Loucy (cell line): ENCODE measurements around the gene ZC3H18.

Source experiments
- H2AFZ ChIP-seq: fragments of 200-600 bp; sonication (generic); 2 replicates; pipeline ENCODE4 v1.6.0; 2016; ENCODE audit warnings: antibody characterized with exemption, mild to moderate bottlenecking, low read length, moderate library complexity
- H3F3A ChIP-seq: fragments of 200-600 bp; 2 replicates; pipeline ENCODE4 v1.6.0; 2016; ENCODE audit warnings: antibody characterized with exemption, low read depth, mild to moderate bottlenecking
- H3K27me3 ChIP-seq: fragments of 200-600 bp; sonication (generic); 2 replicates; pipeline ENCODE4 v1.6.1; 2014; ENCODE audit warnings: low read length, mild to moderate bottlenecking; ENCODE audit not compliant: insufficient read depth, poor library complexity, severe bottlenecking
- H3K36me3 ChIP-seq: fragments of 200-600 bp; sonication (generic); 2 replicates; pipeline ENCODE4 v1.6.1; 2016; ENCODE audit warnings: low read length; ENCODE audit not compliant: insufficient read depth
- H3K4me1 ChIP-seq: fragments of 200-600 bp; sonication (generic); 2 replicates; pipeline ENCODE4 v1.5.1; 2014; ENCODE audit warnings: low read length, mild to moderate bottlenecking; ENCODE audit not compliant: insufficient read depth, poor library complexity, severe bottlenecking
- H3K4me2 ChIP-seq: fragments of 200-600 bp; sonication (generic); 2 replicates; pipeline ENCODE4 v1.6.0; 2014; ENCODE audit warnings: antibody characterized with exemption, low read length, low read depth, mild to moderate bottlenecking; ENCODE audit not compliant: poor library complexity, severe bottlenecking
- H3K4me3 ChIP-seq: fragments of 200-600 bp; sonication (generic); 2 replicates; pipeline ENCODE4 v1.5.1; 2014; ENCODE audit warnings: low read length, mild to moderate bottlenecking, mixed read lengths; ENCODE audit not compliant: poor library complexity, severe bottlenecking
- H3K79me2 ChIP-seq: fragments of 200-600 bp; sonication (generic); 2 replicates; pipeline ENCODE4 v1.6.1; 2014; ENCODE audit warnings: low read length; ENCODE audit not compliant: insufficient read depth
- H3K9ac ChIP-seq: fragments of 200-600 bp; sonication (generic); 2 replicates; pipeline ENCODE4 v1.6.0; 2014; ENCODE audit warnings: mild to moderate bottlenecking, low read depth, low read length, moderate library complexity; ENCODE audit not compliant: poor library complexity, severe bottlenecking
- H3K9me2 ChIP-seq: fragments of 200-600 bp; sonication (generic); replicated peaks from 2 replicates; pipeline ENCODE4 v1.6.1; 2016; ENCODE audit warnings: low read depth, low read length, mixed read lengths
- H3K9me3 ChIP-seq: fragments of 200-600 bp; sonication (generic); 2 replicates; pipeline ENCODE4 v1.6.1; 2014; ENCODE audit warnings: mild to moderate bottlenecking, antibody characterized with exemption, low read length, low read depth; ENCODE audit not compliant: insufficient read depth
- H4K20me1 ChIP-seq: fragments of 200-600 bp; sonication (generic); 2 replicates; pipeline ENCODE4 v1.6.0; 2014; ENCODE audit warnings: antibody characterized with exemption, low read length, mild to moderate bottlenecking; ENCODE audit not compliant: insufficient read depth, poor library complexity, severe bottlenecking
- CTCF ChIP-seq: fragments of 200-600 bp; sonication (generic); conservative IDR thresholded peaks from 2 replicates; pipeline ENCODE4 v1.5.1; 2014; ENCODE audit warnings: mild to moderate bottlenecking, antibody characterized with exemption, low read length
- EZH2phosphoT487 ChIP-seq: fragments of 200-600 bp; IDR thresholded peaks from 2 replicates; pipeline ENCODE4 v1.6.1; 2018; ENCODE audit warnings: antibody characterized with exemption, mild to moderate bottlenecking, moderate library complexity, borderline replicate concordance

The ZC3H18 gene

GRCh38 chr16:88632587-88632930, 62.4 kb downstream of the ZC3H18 start:
- Histone ChIP-seq H3K4me3 (no peak overlapping the region), H3K36me3 (peaks cover 9% of the 10 kb centered on the region; the same call in 1 of the 2 replicates), H2AFZ (no peak overlapping the region), H3K27me3 (no peaks in the 10 kb centered on the region), H3K9me3 (no peaks in the 10 kb centered on the region), H3K9me2 (no peaks in the 10 kb centered on the region), H3K4me1 (no peaks in the 10 kb centered on the region), H3F3A (no peaks in the 10 kb centered on the region), H3K9ac (no peak overlapping the region), H3K4me2 (no peak overlapping the region), H3K79me2 (no peaks in the 10 kb centered on the region), H4K20me1 (no peaks in the 10 kb centered on the region)
- TF ChIP-seq EZH2phosphoT487 (no peak), CTCF (no peak)

- no peaks in the 10 kb centered on the region for H3K9me2 ChIP-seq
- H3K4me1 ChIP-seq, result no peaks in the 10 kb centered on the region
- H3K9ac ChIP-seq, result no peak overlapping the region
- H3K9me3 ChIP-seq, result no peaks in the 10 kb centered on the region
- H3F3A ChIP-seq, result no peaks in the 10 kb centered on the region
- H3K4me2 ChIP-seq, result no peak overlapping the region
- H2AFZ ChIP-seq, result no peak overlapping the region
- H3K27me3 ChIP-seq, result no peaks in the 10 kb centered on the region
- peaks cover 9% of the 10 kb centered on the region; the same call in 1 of the 2 replicates for H3K36me3 ChIP-seq
- H4K20me1 ChIP-seq, result no peaks in the 10 kb centered on the region
- no peak overlapping the region for H3K4me3 ChIP-seq
- TF ChIP-seq CTCF (no peak), EZH2phosphoT487 (no peak)
- no peaks in the 10 kb centered on the region for H3K79me2 ChIP-seq
Measured at GRCh38 chr16:88633684-88634140, 63.5 kb downstream of the ZC3H18 start.

- Histone ChIP-seq H3K36me3 (peaks cover 9% of the 10 kb centered on the region; the same call in 1 of the 2 replicates), H3K79me2 (no peaks in the 10 kb centered on the region), H2AFZ (no peak overlapping the region), H3K27me3 (no peaks in the 10 kb centered on the region), H3K9me3 (no peaks in the 10 kb centered on the region), H3K4me2 (no peak overlapping the region), H3F3A (no peaks in the 10 kb centered on the region), H3K4me3 (no peak overlapping the region), H3K9ac (no peak overlapping the region), H3K9me2 (no peaks in the 10 kb centered on the region), H3K4me1 (no peaks in the 10 kb centered on the region), H4K20me1 (no peaks in the 10 kb centered on the region)
- TF ChIP-seq EZH2phosphoT487, result no peak
Measured at GRCh38 chr16:88634141-88634993, 64.2 kb downstream of the ZC3H18 start.
